H7 (cell line): Measurements from ENCODE around the gene KRT1. TPM values are rescaled to one million over a fixed set of nuclear protein-coding genes. Genes with fewer than 3 reads are reported as not detected.

Experiments
- DNase-seq: peaks from one replicate; pipeline ENCODE4 v3.0.0; 2012
- H3K27me3 ChIP-seq: 2 replicates; pipeline ENCODE4 v1.6.0; 2011; ENCODE audit warnings: mild to moderate bottlenecking, low read length; ENCODE audit not compliant: control insufficient read depth, insufficient read depth
- H3K36me3 ChIP-seq: replicated peaks from 2 replicates; pipeline ENCODE4 v1.5.1; 2011; ENCODE audit warnings: low read length; ENCODE audit not compliant: control insufficient read depth, insufficient read depth
- H3K4me3 ChIP-seq: 2 replicates; pipeline ENCODE4 v1.5.1; 2011; ENCODE audit warnings: low read depth, mild to moderate bottlenecking, control low read depth, low read length, moderate library complexity; ENCODE audit not compliant: insufficient read depth
- total RNA-seq: library from RNA; depleted of rRNA; stranded (reverse); fragments of >200 nt; shearing (Covaris generic); gene quantifications from 2 replicates; pipeline ENCODE4 v1.2.3, GENCODE V29; 2014

The KRT1 gene
- total RNA-seq, 1 experiment from 2014 or later = not detected

DNA sequence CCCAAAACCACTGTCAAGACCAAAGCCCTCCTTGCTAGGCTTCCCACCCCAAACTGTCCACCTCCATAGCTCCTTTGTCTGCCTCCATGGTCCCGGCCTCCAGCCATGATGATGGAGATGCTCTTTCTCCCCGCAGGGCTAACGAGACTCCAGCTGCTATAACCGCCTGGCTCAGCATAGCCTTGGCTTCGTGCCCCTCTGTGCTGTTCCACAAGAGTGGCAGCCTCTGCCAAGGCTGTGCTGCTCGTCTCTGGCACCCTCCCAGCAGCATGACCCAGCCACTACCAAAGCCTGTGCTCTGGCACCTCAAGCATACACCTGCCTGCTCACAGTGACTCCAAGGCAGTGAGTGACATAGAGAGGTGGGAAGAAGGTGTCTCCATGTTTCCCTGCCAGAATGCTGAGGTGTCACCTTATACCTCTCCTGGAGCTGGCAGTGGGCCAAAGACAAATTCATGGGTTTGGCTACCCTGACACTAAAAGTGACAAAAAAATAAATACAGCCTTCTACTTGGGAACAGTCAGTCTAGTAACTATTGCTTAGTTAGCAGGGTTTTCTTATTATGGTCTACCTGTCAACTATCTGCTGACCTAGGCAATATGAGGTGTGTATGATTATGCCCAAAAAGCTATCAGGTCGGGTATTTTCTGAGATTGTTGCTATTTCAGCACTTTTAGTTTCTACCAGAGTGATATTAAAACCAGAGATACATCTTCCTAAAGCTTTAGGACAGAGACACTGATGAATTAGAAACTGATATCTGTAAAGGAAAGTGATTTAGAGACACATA, 45.7 kb downstream of the KRT1 start:
- Histone ChIP-seq H3K27me3 (no peaks in the 10 kb centered on the region), H3K36me3 (no peaks in the 10 kb centered on the region), H3K4me3 (no peak overlapping the region)
- DNase-seq = no peak

DNA sequence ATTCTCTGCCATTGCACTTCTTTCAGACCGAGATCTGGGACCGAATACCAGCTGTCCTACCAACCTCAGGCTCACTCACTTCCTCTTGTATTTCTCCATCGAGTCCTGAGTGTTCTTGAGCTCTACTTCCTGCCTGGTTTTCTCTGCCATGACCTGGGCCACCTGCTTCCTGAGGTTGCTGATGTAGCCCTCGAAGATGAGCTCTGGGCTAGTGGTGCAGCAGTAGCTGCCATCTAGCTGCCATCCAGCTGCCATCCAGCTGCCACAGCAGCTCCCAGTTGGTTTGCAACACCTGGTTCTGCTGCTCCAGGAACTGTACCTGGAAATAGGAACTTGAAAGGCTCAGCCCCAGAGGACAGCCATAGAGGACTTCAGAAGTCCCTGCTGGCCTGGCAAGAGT, 46.8 kb downstream of the KRT1 start:
- DNase-seq = no peak
- no peaks in the 10 kb centered on the region for H3K27me3 ChIP-seq
- H3K4me3 ChIP-seq = no peak overlapping the region
- no peaks in the 10 kb centered on the region for H3K36me3 ChIP-seq

DNA sequence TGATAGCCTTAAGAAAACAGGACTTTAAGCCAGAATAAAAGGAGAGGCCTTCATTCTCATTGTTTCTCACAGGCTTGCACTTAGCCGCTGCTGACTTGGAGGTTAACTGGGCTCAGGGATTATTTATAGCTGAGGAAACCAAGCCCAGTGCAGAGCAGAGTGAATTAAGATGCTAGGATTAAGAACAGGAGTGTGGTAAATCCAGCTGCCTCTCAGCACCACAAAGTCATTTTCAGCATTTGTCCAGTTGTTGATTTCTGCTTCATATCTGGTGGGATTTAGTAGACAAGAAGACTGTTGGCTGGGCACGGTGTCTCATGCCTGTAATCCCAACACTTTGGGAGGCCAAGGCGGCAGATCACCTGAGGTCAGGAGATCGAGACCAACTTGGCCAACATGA, 47.6 kb downstream of the KRT1 start:
- H3K27me3 ChIP-seq = no peaks in the 10 kb centered on the region
- no peak overlapping the region for H3K4me3 ChIP-seq
- no peaks in the 10 kb centered on the region for H3K36me3 ChIP-seq
- no peak for DNase-seq

DNA sequence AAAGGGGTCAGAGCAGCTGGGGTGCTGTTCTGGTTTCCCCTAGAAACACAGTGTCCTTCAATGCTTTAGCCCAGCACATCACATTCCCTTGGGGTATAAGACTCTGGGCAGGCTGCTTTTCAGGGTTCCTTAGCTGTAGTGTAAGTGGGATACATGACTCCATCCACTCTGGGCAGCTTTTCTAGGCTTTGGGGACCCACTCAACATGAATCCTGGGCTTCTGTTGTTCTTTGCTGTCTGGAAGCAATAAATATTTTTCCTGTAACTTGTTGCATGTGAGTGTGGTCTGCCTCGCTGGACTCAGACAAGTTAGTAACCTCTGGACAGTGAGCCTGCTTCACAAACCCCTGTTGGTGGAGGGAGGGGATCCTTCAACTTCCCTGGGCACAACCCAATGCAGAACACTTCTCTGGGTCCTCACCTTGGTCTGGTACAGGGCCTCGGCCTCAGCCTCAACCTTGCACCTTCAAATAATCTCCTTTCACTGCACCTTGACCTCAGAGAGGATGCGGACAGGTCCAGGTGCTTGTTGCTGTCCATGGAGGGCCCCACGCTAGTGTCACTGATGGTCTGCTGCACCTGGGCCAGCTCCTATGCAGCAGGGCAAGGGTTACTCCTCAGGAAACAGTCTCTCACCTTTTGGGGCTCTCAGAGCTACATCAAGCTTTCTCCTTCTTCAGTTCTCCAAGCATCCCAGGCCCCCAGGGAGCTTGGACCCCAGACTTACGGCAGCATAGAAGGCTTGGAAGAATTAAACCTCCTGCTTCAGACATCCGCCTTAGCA, 48.3 kb downstream of the KRT1 start:
- Histone ChIP-seq H3K36me3 (no peaks in the 10 kb centered on the region), H3K4me3 (no peak overlapping the region), H3K27me3 (no peaks in the 10 kb centered on the region)
- no peak for DNase-seq

DNA sequence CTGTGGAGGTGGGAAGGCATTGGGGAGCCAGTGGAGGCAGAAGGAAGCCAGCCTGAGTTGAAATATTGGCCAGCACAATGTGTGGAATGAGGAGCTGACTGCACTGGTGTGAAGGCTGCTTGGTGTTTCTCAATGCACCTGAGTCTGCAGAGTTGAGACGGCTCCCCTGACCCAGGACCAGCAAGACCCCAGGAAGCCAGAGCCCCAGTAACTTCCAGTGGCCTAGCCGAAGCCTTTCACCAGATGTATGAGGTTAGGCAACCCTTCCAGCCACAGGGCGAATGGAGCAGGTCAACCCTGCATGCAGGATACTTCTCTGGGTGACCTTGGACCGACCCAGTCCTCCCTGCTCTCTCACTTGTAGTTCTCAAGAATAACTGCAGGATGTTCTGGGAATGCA, 48.9 kb downstream of the KRT1 start:
- DNase-seq = no peak
- no peak overlapping the region for H3K4me3 ChIP-seq
- no peaks in the 10 kb centered on the region for H3K27me3 ChIP-seq
- H3K36me3 ChIP-seq = no peaks in the 10 kb centered on the region

DNA sequence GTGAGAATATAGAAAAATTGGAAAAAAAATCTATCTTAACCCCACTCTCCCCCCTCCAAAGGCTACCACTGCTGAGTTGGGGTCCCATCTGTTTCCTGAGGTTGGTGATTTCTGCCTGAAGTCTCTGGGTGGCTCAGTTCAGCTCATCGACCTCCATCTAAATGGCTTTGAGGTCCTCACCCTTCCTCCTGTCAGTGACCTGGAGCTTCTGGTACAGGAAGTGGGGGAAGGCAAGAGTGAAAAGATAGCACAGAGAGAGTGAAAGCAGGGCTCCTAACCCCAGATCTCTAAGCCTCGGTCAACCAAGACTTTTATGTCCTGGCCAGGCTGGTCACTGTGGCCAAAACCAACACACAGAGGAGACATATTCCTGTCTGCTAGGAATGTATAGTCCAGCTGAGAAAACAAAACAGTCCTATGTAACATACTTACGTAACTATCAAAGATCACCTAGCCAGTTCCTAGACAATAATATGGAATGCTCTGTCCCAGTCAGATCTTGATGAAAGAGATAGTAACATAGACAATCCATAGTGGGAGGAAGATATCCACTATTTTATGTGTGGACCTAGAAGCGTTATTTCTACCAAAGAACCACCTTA, 49.5 kb downstream of the KRT1 start:
- DNase-seq = no peak
- H3K36me3 ChIP-seq = no peaks in the 10 kb centered on the region
- H3K27me3 ChIP-seq = no peaks in the 10 kb centered on the region
- H3K4me3 ChIP-seq = no peak overlapping the region

DNA sequence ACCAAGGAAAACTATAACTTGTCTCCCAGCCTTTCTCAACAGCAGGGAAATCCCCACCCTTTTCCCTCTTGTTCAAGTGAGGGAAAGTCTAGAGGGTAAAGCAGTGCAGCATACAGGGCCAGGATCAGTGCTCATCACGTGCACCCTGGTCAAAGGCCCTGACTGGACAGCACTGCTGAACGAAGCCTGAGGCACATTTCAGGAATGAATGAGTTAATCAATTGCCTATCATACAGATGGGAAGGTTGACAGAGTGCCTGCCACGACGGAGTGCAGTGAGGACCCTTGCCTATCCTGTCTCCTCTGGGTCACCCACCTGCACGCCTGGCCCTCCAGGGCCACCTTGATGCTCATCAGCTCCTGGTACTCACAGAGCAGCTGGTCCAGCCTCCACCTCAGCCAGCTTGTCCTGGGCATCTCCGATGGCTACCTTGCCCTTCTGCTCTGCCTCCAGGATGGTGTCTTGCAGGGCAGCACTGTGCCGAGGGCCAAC, 50.2 kb downstream of the KRT1 start:
- Histone ChIP-seq H3K4me3 (no peak overlapping the region), H3K36me3 (no peaks in the 10 kb centered on the region), H3K27me3 (no peaks in the 10 kb centered on the region)
- no peak for DNase-seq

DNA sequence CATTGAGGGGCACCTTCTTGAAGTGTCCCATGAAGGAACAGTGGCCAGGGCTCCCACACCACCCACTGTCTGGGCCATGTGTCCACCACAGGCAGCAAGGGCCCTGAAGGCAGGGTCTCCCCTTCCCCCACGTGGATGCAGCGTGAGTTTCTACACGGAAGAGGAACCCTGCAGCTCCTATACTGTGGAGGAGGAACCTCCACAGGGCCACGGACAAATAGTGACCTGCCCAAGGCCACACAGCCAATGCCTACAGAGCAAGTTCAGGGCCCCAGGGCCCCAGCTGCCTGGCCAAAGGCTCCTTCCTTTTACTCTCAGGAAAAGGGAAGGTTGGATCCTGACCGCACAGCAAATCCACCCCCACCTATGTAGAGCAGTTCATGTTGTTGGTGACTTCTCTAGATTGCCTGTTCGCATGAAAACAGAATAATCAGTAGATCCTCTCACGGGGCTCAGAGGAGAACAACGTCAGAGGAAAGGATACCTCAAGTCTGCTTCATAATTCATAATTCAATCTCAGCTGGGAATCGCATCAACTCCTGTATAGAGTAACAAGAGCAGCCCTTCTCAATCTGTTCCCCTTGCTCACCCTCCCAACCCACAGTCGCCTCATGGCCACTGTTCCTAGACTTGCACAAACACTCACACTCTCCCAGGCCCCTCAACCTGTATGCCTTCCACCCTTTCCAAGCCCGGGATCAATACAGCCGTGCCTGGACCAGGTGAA, 50.8 kb downstream of the KRT1 start:
- DNase-seq = no peak
- H3K36me3 ChIP-seq = no peaks in the 10 kb centered on the region
- no peaks in the 10 kb centered on the region for H3K27me3 ChIP-seq
- H3K4me3 ChIP-seq = no peak overlapping the region

DNA sequence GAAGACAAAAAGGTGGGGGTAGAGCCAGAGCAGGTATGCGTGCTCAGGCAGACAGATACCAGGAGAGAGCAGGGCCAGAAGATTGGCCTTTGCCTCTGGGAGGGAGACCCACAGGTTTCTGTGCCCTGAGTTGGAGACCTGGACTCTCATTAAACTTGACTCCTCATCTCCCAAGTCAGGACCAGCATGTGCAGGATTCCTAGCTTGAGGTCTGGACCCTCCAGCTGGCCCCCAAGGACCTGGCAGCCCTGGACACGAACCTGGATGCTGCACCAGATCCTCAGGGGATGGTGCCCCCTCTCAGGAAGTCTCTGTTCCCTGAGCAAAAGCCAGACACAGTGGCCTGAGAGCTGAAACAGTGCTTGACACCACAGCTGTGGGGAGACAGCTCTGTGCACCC, 51.4 kb downstream of the KRT1 start:
- Histone ChIP-seq H3K27me3 (no peaks in the 10 kb centered on the region), H3K4me3 (no peak overlapping the region), H3K36me3 (no peaks in the 10 kb centered on the region)
- no peak for DNase-seq

DNA sequence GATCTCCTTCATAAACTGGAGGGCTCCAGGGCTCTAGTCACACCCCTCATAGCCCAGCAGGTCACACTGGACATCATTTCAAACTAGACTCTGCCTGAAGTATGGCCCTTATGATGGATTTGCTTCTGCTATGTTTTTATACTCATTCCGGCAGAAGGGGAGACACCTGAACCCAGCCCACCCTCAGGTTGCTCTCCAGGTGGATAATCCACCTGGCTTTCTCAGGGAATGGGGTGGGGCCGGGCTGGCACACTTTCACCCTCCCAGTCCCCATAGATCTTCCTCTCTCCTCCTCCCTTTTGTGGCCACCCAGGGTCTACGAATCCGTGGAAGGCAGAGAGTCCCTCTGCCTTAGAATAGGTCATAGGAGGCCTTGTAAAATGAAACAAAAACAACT, 52.1 kb downstream of the KRT1 start:
- no peak for DNase-seq
- Histone ChIP-seq H3K36me3 (no peaks in the 10 kb centered on the region), H3K27me3 (no peaks in the 10 kb centered on the region), H3K4me3 (no peak overlapping the region)

DNA sequence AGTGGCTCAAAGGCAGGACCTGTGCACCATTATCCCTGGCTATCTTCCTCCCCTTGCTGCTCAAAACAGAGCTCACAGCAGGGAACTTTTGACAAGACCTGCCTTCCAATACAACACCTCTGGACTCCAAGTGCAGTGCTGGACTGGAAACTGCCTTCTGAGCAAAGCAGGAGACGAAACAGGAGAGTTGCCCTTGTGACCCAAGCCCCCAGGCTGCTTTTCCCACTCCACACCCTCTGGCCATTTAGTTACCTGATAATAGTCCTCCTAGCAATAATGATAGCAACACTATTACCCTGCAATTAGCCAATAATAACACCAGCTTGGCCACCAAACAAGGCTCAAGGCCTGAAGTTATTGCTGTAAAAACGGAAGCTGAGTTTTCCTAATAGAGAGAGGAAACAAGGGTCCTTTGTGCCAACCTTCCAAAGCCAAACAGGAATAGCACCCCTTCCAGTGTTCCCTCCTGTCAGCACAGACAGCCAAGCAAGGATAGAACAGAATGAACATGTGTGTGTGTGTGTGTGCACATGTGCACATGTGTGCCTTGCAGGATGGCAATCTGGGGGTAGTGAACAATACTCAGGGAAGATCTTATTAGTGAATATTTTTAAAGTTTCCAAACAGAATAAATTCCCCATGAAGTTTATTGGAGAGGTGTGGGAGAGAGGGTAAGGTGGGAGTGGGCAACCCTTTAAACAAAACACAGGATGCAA, 52.7 kb downstream of the KRT1 start:
- Histone ChIP-seq H3K36me3 (no peaks in the 10 kb centered on the region), H3K4me3 (no peak overlapping the region), H3K27me3 (no peaks in the 10 kb centered on the region)
- DNase-seq = no peak
